Neutrophil (primary cell): Measurements from ENCODE around the gene GSG1L.

Experiments used
- H3K27ac ChIP-seq: fragments of 200-600 bp; sonication (generic); 2 replicates; pipeline ENCODE4 v1.5.1; 2016; ENCODE audit warnings: mild to moderate bottlenecking, moderate library complexity
- H3K27me3 ChIP-seq: fragments of 200-600 bp; sonication (generic); 2 replicates; pipeline ENCODE4 v1.6.0; 2016; ENCODE audit warnings: mild to moderate bottlenecking
- H3K36me3 ChIP-seq: fragments of 200-600 bp; sonication (generic); 2 replicates; pipeline ENCODE4 v1.5.1; 2017
- H3K4me1 ChIP-seq, 2 experiments: fragments of 200-600 bp in 1 of 2; sonication (generic) in 1 of 2; 1 replicate in 1 of 2; 2 replicates in 1 of 2; pipeline versions ENCODE4 v1.5.1 to v1.6.1; 2013 to 2016; ENCODE audit warnings: low read depth in 1 of 2, low read length in 1 of 2, mild to moderate bottlenecking in 1 of 2, moderate library complexity in 1 of 2; ENCODE audit not compliant: control insufficient read depth in 1 of 2, insufficient read depth in 1 of 2
- H3K4me3 ChIP-seq, 2 experiments: fragments of 200-600 bp in 1 of 2; sonication (generic) in 1 of 2; 1 replicate in 1 of 2; 2 replicates in 1 of 2; pipeline ENCODE4 v1.5.1; 2013 to 2016; ENCODE audit warnings: low read depth in 1 of 2, low read length in 1 of 2, mild to moderate bottlenecking in 1 of 2, moderate library complexity in 1 of 2
- H3K9me3 ChIP-seq: fragments of 200-600 bp; sonication (generic); 2 replicates; pipeline ENCODE4 v1.5.1; 2016
- TF ChIP-seq, protein P1 (sequence below): fragments of 200-600 bp; sonication (generic); IDR thresholded peaks from 2 replicates; pipeline ENCODE4 v1.5.1; 2016; ENCODE audit warnings: antibody characterized with exemption

GSG1L gene

DNA sequence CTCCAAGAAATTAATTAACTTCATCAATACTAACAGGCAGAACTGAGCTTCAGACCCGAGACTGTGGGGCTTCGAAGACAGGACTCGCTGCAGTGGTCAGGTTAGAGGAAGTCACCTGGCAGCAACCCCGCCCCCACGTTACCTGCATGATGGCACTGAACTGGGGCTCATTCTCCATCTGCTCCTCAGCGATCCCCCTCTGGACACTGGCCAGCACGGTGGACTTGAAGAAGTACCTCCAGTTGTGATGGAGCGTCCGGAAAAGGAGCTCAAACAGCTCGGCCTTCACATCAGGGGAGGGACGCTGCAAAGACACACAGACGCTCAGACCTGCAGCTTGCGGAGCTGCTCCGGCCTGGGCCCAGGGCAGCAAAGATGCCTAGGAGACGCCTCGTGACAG, 40.9 kb upstream of the GSG1L start:
- peaks cover 6% of the 10 kb centered on the region for H3K9me3 ChIP-seq
- no peaks in the 10 kb centered on the region for H3K27me3 ChIP-seq
- H3K4me3 ChIP-seq, result no peak overlapping the region
- peaks cover 100% of the 10 kb centered on the region for H3K36me3 ChIP-seq
- TF ChIP-seq, protein P1, sequence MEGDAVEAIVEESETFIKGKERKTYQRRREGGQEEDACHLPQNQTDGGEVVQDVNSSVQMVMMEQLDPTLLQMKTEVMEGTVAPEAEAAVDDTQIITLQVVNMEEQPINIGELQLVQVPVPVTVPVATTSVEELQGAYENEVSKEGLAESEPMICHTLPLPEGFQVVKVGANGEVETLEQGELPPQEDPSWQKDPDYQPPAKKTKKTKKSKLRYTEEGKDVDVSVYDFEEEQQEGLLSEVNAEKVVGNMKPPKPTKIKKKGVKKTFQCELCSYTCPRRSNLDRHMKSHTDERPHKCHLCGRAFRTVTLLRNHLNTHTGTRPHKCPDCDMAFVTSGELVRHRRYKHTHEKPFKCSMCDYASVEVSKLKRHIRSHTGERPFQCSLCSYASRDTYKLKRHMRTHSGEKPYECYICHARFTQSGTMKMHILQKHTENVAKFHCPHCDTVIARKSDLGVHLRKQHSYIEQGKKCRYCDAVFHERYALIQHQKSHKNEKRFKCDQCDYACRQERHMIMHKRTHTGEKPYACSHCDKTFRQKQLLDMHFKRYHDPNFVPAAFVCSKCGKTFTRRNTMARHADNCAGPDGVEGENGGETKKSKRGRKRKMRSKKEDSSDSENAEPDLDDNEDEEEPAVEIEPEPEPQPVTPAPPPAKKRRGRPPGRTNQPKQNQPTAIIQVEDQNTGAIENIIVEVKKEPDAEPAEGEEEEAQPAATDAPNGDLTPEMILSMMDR, result no peak
- H3K4me1 ChIP-seq, result peaks cover 9 to 11% of the 10 kb centered on the region in 2 experiments
- H3K27ac ChIP-seq, result no peak overlapping the region

DNA sequence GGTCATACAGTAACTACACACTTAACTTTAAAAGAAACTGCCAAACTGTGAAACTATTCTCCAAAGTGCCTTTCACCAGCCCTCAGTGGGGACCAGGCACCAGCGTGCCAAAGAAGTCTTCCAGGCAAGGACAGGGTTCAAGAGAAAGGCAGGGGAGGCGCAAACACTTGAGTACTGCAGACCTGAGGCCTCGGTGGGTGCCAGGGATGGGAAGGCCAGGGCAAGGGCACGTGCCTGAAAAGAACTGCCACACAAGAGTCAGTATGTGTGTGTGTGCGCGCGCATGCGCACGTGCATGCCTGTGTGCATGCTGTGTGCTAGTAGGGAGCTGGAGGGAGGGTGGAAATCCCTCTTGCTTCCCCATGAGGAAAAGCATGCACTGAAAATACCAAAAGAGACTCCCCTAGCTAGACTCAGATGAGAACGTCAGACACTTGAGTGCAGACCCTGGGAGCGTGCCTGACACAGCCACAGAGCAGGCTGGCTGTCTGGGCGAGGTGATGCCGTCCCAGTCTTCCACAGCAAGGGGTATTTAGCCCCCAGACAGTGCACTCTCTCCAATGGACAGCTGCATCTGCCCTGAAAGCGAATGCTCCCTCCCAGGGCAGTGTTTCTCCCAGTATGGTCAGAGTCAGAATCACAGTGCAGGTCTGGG, 40.1 kb upstream of the GSG1L start:
- Histone ChIP-seq H3K36me3 (peaks cover 100% of the 10 kb centered on the region), H3K27ac (peak overlapping the region; percentile 1), H3K27me3 (no peaks in the 10 kb centered on the region), H3K4me3 (no peak overlapping the region), H3K9me3 (peaks cover 6% of the 10 kb centered on the region), H3K4me1 (peaks cover 2 to 4% of the 10 kb centered on the region in 2 experiments)
- TF ChIP-seq, protein P1, result no peak

DNA sequence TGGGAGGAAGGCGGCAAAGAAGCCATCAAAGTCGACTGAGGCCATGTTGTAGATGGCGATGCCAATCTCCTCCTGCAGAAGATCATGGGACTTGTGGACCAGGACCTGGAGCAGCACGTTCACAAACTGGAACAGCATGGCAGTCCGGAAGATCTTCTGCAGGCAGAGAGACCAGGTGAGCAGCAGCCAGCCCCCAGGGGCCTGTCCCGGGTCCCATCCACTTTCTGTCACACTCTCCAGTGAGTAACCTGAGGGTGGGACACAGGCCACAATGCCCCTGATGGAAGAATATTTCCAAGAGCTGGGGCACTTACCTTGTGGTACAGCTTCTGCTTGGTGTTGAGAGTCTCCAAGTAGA, 38.0 kb upstream of the GSG1L start:
- Histone ChIP-seq H3K4me1 (no peaks in the 10 kb centered on the region), H3K9me3 (peaks cover 6% of the 10 kb centered on the region), H3K4me3 (no peak overlapping the region), H3K27ac (no peak overlapping the region), H3K36me3 (peaks cover 100% of the 10 kb centered on the region), H3K27me3 (no peaks in the 10 kb centered on the region)
- TF ChIP-seq, protein P1, result no peak

DNA sequence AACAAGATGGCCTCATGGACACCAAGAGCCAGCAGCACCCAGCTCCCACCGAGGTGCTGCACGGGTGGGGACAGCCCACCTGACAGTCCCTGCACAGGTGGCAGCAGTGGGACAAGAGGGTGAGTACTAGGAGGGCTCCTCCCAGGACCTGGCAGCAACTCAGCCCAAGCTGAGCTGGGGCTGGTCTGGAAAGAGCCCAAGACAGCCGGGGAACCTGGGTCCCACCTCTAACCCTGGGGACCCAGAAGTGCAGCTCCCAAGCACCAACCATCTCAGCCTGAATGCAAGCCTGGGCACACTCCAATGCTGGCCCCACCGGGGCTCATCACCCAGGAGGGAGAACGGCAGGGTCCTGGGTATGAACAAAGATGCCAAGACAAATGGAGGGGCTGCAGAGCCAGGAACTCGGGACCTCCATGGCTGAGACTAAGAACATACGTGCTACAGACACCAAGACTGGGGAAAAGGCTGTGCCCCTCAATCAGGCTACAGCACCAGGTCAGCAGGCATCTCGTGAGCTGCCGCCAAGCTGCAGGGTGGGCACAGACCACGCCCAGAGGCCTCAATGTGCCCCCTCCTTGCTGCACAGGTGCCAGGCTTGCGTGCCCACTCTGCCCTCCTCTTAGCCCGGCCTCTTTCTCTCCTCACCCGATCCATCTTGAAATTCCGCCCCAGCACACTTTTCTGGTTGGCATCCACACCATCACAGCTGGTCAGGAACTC, 37.5 kb upstream of the GSG1L start:
- Histone ChIP-seq H3K4me3 (no peak overlapping the region), H3K36me3 (peaks cover 100% of the 10 kb centered on the region), H3K27me3 (no peaks in the 10 kb centered on the region), H3K9me3 (peaks cover 6% of the 10 kb centered on the region), H3K27ac (no peak overlapping the region), H3K4me1 (no peaks in the 10 kb centered on the region)
- TF ChIP-seq, protein P1, result no peak

DNA sequence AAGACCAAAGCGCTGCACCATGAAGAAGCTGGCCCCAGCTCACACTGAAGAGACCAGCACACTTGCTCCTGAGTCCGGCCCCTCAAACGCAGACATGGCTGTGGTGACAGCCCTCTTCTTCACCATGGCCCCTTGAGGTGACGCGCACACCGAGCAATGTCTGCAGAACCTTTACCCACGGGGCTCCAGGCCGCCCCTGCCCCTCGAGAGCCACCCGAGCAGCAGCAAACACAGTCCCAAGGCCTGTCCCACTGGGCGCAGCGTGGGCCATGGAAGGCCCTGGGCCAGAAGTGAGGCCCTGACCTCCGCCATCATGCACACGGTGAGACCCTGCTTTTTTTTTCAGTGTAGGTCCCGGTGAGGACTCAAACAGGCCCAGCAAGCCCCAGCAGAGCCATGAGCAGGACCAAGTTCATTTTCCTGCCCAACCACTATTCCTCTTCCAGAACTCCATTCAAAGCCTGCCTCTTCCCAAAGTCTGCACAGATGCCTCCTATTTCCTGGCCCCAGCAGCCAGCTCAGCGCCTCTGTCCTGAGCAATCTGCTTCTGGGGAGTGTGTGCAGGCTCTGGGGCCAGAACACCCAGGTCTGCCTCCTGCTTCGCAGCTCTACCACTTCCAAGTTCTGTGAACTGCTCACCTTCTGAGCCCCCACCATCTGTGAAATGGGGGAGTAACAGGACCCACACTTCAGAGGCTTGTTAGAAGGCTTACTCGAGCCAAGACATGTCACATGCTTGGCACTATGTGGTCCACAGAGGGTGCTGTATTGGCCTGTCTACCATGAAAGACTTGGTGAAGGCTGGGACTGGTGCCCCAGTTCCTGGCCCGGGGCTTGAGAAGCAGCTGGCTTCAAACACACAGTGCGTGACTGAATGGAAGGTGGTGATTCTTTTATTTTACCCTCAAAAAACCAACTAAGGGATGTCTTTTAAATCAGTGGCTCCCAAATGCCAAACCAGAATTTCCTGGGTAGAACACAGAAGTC, 35.7 kb upstream of the GSG1L start:
- H3K36me3 ChIP-seq, result peaks cover 92% of the 10 kb centered on the region

More for the DNA sequence above, 35.7 kb upstream of the GSG1L start:
- Histone ChIP-seq H3K27ac (peak overlapping the region; percentile 18), H3K4me1 (no peaks in the 10 kb centered on the region), H3K27me3 (no peaks in the 10 kb centered on the region), H3K9me3 (peaks cover 6% of the 10 kb centered on the region), H3K4me3 (no peak overlapping the region)
- TF ChIP-seq, protein P1, result no peak
